CD1c-positive myeloid dendritic cell (primary cell): Measurements from ENCODE around the gene ATP13A4.

Experiments
- DNase-seq: peaks from one replicate; pipeline ENCODE4 v3.0.0-alpha.2; 2016; ENCODE audit errors: extremely low spot score

Gene ATP13A4, protein sequence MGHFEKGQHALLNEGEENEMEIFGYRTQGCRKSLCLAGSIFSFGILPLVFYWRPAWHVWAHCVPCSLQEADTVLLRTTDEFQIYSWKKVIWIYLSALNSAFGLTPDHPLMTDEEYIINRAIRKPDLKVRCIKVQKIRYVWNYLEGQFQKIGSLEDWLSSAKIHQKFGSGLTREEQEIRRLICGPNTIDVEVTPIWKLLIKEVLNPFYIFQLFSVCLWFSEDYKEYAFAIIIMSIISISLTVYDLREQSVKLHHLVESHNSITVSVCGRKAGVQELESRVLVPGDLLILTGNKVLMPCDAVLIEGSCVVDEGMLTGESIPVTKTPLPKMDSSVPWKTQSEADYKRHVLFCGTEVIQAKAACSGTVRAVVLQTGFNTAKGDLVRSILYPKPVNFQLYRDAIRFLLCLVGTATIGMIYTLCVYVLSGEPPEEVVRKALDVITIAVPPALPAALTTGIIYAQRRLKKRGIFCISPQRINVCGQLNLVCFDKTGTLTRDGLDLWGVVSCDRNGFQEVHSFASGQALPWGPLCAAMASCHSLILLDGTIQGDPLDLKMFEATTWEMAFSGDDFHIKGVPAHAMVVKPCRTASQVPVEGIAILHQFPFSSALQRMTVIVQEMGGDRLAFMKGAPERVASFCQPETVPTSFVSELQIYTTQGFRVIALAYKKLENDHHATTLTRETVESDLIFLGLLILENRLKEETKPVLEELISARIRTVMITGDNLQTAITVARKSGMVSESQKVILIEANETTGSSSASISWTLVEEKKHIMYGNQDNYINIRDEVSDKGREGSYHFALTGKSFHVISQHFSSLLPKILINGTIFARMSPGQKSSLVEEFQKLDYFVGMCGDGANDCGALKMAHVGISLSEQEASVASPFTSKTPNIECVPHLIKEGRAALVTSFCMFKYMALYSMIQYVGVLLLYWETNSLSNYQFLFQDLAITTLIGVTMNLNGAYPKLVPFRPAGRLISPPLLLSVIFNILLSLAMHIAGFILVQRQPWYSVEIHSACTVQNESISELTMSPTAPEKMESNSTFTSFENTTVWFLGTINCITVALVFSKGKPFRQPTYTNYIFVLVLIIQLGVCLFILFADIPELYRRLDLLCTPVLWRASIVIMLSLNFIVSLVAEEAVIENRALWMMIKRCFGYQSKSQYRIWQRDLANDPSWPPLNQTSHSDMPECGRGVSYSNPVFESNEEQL

DNA sequence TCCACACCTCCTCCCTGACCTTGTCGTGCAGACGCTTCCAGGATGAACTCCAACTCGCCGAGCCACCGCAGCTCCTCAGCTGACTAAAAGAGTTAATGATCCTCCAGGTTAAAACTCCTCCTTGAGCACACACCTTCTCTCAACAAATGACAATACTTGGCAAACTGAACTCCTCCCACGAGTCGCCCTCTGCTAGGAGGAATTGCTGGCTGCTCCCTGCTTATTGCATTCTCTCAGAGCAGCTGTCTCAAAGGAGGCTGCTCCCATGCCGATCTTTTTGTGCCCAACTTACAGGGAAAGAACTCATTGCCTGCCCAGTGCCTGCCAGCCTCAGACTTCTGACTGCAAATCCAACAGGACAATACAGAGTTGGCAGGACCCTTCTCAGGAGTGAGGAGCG lies at the start of gene ATP13A4:
Gene ATP13A4, minus strand, starts transcription at position 85 of the 400 bp plus-strand sequence. CDS start 96 bp downstream, outside the sequence.
- DNase-seq: no peak

DNA sequence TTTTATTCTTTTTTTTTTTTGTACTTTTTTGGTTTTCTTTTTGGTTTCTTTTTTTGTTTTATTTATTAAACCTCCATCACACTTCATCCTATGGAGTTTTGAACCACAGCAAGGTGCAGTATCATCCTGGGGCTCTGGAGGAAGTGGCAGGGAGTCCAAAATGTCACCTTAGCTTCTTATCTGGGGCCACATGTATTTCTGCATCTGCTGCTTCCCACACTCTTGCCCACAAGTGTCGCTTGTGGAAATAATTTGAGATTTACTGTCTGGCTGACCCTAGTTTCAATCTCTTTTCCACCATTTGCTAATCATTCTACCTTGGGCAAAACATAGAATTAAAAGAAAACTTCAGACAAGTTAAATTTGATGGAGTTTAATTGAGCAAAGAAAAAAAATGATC lies 44.7 kb upstream of the ATP13A4 start:
- no peak for DNase-seq

DNA sequence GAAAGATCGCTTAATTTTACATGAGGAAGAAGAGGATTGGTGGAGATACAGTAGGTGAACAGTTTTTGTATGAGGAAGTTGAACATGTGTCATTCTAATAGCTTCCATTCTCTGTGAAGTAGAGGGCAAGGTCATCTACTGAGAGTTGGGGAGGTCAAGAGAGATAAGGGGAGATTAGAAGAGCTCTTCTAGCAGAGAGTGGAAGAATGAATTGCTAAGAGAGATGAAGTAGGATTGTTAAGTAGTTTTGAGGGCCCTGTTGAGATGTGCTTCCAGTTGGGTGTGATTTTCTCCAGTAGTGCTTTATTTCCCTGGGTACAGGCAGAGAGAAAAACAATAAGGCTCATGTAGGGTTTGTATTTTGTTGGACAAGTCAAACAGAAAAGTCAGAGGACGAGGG lies 43.5 kb upstream of the ATP13A4 start:
- no peak for DNase-seq

DNA sequence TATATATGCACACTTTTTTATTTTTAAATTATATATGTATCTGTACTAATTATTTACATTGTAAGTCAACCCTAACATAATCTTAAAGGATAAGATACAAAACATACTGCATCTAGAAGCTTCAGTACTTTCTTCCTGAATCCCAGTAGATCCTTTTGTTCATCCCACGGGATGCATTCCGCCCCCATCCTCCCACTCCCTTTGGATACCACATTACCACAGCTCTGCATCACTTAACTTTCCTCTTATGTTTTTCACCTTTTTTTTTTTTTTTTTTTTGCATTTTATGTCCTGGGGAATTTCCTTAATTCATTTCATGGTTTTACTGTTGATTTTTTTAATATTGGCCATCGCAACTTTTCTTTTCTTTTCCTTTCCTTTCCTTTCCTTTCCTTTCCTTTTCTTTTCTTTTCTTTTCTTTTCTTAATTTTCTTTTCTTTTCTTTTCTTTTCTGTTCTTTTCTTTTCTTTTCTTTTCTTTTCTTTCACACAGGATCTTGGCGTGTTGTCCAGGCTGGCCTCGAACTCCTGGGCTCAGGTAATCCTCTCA lies 41.3 kb upstream of the ATP13A4 start:
- DNase-seq: no peak

DNA sequence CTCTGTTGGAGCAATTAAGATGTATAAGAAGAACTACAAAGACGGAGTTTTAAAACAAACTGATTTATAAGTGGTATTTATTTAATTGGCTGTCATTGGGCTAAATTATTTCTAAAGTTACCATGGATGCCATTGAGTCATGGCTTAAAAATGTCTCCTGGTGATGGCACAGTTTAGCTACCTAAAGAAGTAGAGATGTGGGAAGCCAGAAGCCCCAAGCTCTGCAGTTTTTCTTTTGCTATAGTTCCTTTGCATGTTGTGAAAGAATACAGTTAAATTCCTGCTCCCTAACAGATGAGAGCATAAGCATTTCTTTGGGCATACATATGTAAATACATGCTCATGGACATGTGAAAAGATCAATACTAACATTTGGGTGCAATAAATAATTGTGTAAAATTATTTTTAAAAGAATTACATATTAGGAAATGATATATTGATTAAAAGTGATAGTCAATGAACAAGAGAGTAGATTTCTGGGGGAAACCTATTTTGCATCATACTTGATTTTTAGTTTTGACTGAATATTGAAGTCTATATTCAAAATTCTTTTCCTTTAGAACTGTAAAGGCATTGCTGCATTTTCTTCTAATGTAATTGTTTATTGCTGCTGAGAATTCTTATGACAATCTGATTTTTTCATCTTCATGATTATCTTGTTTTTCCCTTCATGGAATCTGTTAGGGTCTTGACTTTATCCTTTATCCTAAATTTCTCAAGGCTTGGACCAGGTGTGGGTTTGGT lies 40.4 kb upstream of the ATP13A4 start:
- no peak for DNase-seq

DNA sequence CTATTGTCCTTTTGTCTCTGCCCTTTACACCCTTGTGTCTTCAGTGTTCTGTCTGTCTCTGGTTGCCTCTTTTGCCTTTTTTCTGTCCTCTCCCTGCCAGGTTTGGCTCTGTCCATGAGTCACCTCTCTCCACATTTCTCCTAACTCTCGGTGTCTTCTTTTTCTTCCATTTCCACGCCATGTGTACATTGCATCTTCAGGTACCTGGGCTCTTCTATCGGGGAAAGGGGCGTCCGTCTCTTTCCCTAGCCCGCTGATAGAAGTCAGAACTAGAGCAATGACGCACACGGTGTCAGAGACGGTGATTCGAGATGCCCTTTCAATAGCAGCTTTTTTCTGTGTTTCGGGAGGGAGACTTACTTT lies 39.0 kb upstream of the ATP13A4 start:
- DNase-seq: peak; percentile 33

DNA sequence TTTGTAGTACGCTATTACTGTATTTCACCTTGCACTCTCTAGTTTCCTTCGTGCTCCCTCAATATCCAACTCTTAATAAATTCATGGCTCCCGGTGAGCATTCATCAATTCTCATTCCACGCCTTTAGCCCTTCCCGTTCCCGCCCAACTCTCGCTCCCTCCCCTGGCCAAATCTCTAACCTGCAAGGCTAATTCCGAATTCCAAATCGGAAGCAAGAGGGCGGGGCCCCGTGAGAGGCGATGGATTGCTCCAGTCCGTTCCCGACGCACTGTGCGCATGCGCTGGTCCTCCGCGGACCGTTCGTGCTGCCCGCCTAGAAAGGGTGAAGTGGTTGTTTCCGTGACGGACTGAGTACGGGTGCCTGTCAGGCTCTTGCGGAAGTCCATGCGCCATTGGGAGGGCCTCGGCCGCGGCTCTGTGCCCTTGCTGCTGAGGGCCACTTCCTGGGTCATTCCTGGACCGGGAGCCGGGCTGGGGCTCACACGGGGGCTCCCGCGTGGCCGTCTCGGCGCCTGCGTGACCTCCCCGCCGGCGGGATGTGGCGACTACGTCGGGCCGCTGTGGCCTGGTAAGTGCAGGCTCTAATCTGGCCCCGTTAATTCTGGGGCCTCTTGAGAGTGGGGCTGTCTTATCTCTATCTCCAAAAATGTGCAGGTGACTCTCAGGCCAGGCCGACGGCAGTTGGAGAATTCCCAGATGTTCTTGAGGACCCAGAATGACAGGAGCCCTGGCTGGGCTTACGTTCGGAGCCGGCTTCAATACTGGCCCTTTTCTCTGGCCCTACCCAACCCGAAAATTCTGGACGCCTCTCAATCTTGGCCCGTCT lies 38.4 kb upstream of the ATP13A4 start, which contains the start of gene OPA1:
Gene OPA1, plus strand, starts transcription at position 368 of the 827 bp plus-strand sequence. Its CDS starts 170 bp downstream, at position 538.
- DNase-seq: peak; percentile 99

DNA sequence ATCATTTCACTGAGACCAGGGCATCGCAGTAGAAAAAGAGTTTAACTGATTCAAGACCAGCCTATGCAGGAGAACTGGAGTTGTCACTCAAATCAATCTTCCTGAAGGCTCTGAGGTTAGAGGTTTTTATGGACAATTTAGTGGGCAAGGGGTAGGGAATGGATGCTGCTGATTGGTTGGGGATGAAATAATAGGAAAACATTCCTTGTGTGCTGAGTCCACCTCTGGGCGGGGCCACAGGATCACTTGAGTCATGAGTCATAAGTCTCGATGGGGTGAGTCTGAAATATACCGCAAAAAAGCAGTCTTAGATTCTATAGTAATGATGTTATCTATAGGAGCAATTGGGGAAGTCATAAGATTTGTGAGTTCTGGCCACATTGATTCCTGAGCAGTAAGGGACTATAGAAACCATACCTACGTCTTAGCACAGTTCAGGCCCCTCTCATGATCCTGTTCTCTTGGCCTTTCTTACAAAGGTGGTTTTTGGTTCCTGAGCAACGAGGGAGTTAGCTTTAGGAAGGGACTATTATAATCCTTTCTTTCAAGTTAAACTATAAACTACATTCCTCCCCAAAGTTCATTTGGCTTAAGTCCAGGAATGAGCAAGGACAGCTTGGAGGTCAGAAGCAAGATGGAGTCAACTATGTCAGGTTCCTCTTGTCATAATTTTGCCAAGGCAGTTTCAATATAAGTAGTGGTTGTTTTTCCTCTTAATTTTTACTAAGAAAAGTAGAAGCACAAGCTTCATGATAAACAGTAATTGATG lies 35.6 kb upstream of the ATP13A4 start:
- peak; percentile 24 for DNase-seq

DNA sequence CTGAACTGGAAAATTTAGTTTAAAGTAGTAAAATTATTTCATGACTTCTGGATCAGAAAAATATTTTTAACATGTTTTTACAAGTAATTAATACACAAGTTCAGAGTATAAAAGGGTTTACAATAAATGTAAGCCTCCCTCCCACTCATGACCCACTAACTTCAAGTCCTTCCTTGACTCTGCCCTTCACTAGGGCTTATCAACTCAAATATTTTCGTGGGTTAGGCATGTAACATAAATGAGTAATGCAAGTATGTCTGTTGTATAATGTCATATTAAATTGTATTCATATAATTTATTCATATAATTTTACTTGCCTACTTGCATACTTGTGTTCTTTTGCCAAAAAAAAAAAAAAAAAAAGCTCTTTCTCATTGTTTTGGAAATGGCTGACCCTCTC lies 34.9 kb upstream of the ATP13A4 start:
- no peak for DNase-seq

DNA sequence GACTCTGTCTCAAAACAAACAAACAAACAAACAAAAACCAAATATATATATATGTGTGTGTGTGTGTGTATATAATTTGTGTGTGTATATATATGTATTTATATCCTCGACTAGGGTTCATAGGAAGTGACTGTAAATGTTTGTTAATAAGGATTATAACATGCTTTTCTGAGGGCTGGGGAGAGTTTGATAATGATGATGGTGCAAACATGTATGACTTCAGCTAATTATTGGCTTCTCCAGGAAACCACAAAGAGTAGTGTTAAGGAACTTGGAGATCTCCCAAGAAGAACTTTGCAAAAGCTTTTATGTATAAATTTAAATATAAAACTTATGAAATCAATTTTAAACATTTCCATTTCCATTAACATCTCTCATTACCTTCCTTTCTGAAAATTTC lies 34.4 kb upstream of the ATP13A4 start:
- no peak for DNase-seq

DNA sequence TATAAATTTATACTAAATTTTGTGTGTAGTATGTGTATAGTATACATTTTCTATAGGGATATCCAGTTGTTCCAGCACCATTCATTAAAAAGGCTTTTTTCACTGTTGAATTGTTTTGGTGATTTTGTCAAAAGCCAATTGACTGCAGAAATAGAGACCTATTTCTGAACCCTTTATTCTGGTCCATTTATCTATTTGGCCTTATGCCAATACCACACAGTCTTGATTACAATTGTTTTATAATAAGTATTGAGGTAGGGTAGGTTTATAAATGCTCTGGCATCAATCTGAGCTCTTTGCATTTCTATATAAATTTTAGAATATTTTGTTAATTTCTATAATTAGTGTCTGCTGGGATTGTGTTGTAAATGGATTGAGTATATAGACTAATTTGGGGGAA lies 31.8 kb upstream of the ATP13A4 start:
- DNase-seq: no peak

DNA sequence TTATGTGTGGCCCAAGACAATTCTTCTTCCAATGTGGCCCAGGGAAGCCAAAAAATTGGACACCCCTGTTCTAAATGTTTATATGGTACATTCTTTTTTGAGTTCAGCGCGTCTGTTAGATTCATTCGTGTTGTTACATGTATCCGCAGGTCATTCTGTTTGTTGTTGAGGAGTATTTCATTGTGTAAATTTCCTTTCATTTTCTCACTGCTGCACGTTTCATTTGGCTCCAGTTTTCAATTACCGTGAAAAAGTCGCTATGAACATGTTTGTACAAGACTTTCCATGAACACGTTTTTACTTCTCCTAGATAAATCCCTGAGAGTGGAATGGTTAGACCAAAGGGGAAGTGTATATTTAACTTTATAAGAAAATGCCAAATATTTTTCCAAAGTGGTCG lies 30.8 kb upstream of the ATP13A4 start:
- DNase-seq: no peak

DNA sequence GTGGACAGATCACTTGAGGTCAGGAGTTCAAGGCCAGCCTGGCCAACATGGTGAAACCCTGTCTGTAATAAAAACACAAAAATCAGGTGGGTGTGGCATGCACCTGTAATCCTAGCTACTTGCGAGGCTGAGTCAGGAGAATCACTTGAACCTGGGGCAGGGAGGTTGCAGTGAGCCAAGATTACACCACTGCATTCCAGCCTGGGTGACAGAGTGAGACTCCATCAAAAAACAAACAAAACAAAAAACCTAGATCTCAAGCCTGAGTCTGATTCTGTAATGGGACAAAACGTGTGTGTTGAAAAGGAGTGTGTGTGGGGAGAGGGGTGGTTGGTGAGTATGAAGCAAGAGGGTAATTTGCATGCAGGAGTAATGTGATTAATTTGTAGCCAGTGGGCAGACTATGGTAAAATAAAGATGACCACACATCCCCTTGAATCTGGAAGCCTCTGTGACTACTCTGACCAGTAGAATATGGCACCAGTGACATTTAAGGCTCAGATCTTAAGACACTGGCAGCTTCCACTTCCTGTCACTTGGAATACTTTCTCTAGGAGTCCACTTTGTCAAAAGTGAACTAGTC lies 19.9 kb upstream of the ATP13A4 start:
- no peak for DNase-seq

DNA sequence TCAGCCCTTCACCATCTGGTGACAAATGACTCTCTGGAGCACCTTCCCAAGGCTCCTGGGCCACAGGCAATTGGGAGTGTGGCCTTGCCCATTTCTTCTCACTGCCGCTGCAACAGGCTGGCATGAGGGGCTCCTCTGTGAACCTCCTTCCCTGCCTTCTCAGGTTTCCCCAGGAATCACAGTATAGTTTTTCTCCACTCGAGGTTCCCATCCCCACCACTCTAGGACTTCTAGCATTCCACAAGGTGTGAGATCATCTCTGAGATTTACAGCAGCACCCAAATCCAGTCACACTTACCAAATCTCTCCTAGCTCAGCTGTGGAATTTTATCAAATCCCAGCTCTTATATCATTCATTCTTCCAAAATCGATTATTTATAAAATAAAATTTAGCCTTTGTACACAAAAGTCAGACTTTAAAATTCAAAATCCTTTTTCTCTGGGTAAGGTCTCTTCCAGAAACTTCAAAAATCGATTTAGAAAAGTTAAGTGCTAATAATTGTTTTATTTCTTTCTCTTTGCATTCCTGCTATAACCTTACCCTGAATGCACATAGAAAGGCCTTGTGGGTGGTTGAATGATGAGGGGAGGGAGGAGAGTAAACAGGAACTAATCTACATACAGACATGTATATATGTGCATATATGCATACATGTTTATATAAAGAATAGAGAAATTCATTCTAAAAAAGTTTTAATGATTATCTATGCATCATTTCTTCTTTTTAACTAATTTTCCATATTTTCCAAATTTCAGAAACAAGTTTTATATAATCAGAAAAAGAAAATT lies 18.9 kb upstream of the ATP13A4 start:
- no peak for DNase-seq

DNA sequence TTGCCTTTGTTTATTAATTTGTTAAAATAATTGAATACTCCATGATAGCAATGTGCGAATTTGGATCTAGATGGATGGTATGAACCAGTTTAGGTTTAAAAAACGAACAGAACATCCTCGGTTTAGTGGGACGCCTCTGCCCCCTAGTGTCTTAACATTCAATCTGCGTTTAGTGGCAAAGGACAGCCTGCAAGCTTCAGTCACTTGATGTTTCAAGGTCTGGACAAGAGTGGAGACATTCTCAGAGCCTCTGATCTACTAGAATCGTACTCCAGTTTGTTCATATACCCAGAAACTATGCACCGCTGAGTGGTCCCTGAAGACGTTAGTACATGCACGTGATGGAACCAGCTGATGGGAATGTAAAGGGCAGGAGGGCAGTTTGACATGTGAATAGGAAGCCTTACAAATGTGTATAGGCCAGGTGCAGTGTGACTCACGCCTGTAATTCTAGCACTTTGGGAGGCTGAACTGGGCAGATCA lies 17.8 kb upstream of the ATP13A4 start:
- DNase-seq: peak; percentile 60

DNA sequence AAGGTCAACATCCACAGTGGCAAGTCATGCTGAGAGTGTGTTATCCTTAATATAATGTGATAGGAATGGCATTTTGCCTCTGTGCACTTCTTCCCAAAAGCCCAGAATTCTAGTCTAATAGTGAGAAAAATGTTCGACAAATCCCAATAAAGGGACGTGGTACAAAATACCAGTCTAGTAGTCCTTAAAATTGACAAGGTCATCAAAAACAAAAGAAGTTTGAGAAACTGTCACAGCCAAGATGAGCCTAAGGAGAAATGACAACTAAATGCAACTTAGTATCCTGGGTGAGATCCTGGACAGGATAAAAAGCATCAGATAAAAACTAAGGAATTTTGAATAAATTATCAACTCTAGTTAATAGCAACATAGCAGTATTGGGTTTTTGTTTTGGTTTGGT lies 14.4 kb upstream of the ATP13A4 start:
- DNase-seq: no peak

DNA sequence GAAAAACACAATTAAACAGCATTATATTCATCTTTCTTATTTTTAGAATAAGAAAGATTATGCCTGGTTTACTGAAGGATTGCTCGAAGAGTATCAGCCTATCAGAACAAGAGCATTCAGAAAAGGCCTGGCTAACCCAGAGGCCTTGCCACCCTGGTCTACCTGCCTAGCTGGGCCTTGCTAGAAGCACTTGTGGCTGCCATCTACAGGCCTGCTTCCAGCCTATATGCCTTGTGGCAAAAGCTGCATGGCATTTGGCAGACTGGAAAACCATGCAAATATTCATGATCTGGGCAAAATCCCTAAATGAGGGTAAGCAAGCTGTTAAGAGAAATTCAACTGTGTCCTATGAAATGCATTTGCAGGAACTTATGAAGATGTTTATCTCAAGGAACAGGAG lies 9.3 kb upstream of the ATP13A4 start:
- DNase-seq: no peak

DNA sequence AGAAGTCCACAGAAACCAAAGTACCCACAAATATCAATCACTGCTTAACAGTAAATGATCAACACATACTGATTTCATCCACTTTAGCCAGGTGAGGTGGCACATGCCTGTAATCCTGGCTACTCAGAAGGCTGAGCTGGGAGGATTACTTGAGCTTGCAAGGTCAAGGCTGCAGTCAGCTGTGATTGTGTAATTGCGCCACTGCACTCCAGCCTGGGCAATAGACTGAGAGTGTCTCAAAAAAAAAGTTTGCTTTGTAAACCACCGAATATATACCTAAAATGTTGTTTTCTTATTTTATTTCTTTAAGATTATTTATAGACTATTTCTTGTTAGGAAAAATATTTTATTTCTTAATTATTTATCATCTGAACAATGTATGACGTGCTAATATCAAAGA lies 8.7 kb upstream of the ATP13A4 start:
- no peak for DNase-seq
